B cell (primary cell): ENCODE results near the gene NOTCH3.

Experiments
- EZH2 ChIP-seq: IDR thresholded peaks from 2 replicates; pipeline ENCODE4 v1.6.1; 2012; ENCODE audit warnings: borderline replicate concordance, low read depth, mild to moderate bottlenecking, moderate library complexity, low read length; ENCODE audit not compliant: insufficient read depth, poor library complexity, severe bottlenecking
- TF ChIP-seq, protein P1 (sequence below): fragments of 200-600 bp; IDR thresholded peaks from one replicate; pipeline ENCODE4 v1.8.0; 2022; ENCODE audit warnings: antibody characterized with exemption, mild to moderate bottlenecking

GRCh38 chr19:15175609-15176008 is 25.2 kb downstream of the NOTCH3 start:
- no peak for TF ChIP-seq EZH2
- TF ChIP-seq, protein P1, sequence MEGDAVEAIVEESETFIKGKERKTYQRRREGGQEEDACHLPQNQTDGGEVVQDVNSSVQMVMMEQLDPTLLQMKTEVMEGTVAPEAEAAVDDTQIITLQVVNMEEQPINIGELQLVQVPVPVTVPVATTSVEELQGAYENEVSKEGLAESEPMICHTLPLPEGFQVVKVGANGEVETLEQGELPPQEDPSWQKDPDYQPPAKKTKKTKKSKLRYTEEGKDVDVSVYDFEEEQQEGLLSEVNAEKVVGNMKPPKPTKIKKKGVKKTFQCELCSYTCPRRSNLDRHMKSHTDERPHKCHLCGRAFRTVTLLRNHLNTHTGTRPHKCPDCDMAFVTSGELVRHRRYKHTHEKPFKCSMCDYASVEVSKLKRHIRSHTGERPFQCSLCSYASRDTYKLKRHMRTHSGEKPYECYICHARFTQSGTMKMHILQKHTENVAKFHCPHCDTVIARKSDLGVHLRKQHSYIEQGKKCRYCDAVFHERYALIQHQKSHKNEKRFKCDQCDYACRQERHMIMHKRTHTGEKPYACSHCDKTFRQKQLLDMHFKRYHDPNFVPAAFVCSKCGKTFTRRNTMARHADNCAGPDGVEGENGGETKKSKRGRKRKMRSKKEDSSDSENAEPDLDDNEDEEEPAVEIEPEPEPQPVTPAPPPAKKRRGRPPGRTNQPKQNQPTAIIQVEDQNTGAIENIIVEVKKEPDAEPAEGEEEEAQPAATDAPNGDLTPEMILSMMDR: no peak
